ENCODE measurements around the gene ZDHHC7.

ZDHHC7 gene

DNA sequence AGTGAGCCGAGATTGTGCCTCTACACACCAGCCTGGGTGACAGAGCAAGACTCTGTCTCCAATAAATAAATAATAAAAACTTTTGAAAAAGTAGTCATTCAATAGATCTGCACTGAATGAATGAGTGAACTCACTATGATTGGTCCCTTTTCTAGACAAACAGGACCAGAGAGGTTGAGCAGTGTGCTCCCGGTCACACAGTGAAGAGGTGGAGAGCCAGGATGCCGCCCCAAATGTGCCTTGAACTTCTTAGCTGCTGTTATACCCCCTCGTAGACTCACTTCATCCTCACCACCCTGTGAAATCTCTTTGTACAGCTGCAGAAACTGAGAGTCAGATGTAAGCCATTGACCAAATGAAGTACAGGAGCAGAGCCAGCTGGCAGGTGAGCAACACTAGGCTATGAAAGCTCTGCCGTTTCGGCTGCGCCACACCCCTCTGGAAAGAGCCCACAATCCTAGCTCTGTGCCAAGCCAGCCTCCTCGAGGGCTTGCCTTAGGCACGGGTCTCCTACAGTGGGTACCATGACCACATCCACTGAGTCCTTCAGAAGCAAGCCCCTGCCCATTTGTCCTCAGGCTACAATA lies 8.4 kb upstream of the ZDHHC7 start:
- H3K27ac ChIP-seq (ENCODE audit: extremely low read depth, low read depth, low read length) = no peak overlapping the region
- CTCF ChIA-PET = interaction anchor here (1.2 to 1.3 kb wide), 2 partner anchors 49 to 95 kb away, joined by 3 read pairs; no protein-coding TSS in a partner anchor

DNA sequence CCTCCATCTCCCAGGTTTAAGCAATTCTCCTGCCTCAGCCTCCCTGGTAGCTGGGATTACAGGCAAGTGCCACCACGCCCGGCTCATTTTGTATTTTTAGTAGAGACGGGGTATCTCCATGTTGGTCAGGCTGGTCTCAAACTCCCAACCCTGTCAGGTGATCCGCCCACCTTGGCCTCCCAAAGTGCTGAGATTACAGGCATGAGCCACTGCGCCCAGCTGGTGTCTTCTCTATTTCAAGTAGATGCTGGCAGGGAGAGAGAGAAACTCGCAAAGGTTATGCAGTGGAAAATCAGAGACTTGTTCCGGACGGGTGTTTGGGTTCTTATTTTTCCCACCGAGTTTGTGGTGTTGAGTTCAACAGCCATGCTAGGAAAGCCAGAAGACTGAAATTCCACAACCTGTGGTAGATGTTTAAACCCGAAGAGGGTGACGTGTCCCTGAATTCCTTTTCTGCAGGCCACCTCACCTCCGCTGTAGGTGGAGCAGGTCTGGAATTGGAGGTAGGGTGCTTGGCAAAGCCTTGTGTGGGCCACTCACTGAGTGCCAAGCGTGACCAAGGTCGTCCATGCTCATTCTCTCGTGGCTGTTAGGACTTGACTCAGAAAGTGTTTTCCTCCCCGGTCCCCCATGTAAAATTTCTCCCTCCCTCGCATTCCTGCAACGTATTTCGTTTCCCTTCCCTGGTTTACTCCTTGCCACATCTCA lies 7.3 kb upstream of the ZDHHC7 start:
- Histone ChIP-seq H3K9me3 (ENCODE audit: control insufficient read depth, insufficient read depth, low read depth, low read length) (no peaks in the 10 kb centered on the region), H3K36me3 (ENCODE audit: control insufficient read depth in 2 of 2, insufficient read depth in 1 of 2, low read length in 2 of 2) (no peaks in the 10 kb centered on the region), H3K4me1 (ENCODE audit: control insufficient read depth, insufficient read depth, low read length) (no peaks in the 10 kb centered on the region), H3K4me3 (ENCODE audit: low read depth, low read length) (no peak overlapping the region), H3K27ac (ENCODE audit: extremely low read depth, low read depth, low read length) (no peak overlapping the region)
- CTCF ChIA-PET = no interaction called here
- TF ChIP-seq ZNF274 (IDR thresholded peaks at IDR 0.05; ENCODE audit: low read length) (no peak), ZNF274 (tag by site-specific recombination; IDR thresholded peaks at IDR 0.05; ENCODE audit: borderline replicate concordance) (no peak), ZFHX2 (tag by site-specific recombination; conservative IDR thresholded peaks at IDR 0.05) (0 out of 2 replicates have a peak, but pooled peaks have one; percentile 19)
- POLR2A ChIA-PET = no interaction called here

More for the DNA sequence above, 8.4 kb upstream of the ZDHHC7 start:
- Histone ChIP-seq H3K4me1 (ENCODE audit: control insufficient read depth, insufficient read depth, low read length) (no peaks in the 10 kb centered on the region), H3K9me3 (ENCODE audit: control insufficient read depth, insufficient read depth, low read depth, low read length) (no peaks in the 10 kb centered on the region), H3K4me3 (ENCODE audit: low read depth, low read length) (no peak overlapping the region), H3K36me3 (ENCODE audit: control insufficient read depth in 2 of 2, insufficient read depth in 1 of 2, low read length in 2 of 2) (no peaks in the 10 kb centered on the region)
- TF ChIP-seq, protein P1, sequence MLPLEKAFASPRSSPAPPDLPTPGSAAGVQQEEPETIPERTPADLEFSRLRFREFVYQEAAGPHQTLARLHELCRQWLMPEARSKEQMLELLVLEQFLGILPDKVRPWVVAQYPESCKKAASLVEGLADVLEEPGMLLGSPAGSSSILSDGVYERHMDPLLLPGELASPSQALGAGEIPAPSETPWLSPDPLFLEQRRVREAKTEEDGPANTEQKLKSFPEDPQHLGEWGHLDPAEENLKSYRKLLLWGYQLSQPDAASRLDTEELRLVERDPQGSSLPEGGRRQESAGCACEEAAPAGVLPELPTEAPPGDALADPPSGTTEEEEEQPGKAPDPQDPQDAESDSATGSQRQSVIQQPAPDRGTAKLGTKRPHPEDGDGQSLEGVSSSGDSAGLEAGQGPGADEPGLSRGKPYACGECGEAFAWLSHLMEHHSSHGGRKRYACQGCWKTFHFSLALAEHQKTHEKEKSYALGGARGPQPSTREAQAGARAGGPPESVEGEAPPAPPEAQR (tag by site-specific recombination; IDR thresholded peaks at IDR 0.05) = no peak
- TF ChIP-seq ZNF510 (tag by site-specific recombination; IDR thresholded peaks at IDR 0.05; ENCODE audit: insufficient replicate concordance) = no peak
- TF ChIP-seq, protein P2, sequence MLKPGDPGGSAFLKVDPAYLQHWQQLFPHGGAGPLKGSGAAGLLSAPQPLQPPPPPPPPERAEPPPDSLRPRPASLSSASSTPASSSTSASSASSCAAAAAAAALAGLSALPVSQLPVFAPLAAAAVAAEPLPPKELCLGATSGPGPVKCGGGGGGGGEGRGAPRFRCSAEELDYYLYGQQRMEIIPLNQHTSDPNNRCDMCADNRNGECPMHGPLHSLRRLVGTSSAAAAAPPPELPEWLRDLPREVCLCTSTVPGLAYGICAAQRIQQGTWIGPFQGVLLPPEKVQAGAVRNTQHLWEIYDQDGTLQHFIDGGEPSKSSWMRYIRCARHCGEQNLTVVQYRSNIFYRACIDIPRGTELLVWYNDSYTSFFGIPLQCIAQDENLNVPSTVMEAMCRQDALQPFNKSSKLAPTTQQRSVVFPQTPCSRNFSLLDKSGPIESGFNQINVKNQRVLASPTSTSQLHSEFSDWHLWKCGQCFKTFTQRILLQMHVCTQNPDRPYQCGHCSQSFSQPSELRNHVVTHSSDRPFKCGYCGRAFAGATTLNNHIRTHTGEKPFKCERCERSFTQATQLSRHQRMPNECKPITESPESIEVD (tag by site-specific recombination; IDR thresholded peaks at IDR 0.05) = no peak
- no peak for TF ChIP-seq ZNF48 (tag by site-specific recombination; IDR thresholded peaks at IDR 0.05)
- no peak for TF ChIP-seq SP7 (tag by site-specific recombination; IDR thresholded peaks at IDR 0.05)
- POLR2A ChIA-PET = no interaction called here

DNA sequence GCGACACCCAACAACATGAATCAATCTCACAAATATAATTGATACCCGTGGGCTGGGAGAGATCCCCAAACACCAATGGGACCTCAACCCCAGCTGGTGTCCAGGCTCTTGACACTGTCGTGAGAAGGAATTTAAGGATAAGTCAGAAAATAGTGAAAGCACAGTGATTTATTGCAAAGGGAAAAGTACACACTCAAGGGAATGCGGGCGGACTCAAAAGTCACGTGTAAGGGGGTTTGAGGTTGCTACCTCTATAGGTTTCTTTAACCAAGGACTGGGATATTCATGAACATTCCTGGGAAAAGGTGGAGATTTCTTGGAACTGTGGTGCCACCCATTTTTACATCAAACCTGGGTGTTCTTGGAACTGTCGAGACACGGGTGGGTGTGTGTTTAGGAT lies 6.3 kb upstream of the ZDHHC7 start:
- ChIA-PET CTCF (no interaction called here), POLR2A (no interaction called here)
- no peak overlapping the region for H3K27ac ChIP-seq (ENCODE audit: extremely low read depth, low read depth, low read length)
- no peak overlapping the region for H3K4me3 ChIP-seq (ENCODE audit: low read depth, low read length)
- TF ChIP-seq ZNF561 (tag by site-specific recombination; IDR thresholded peaks at IDR 0.05; ENCODE audit: borderline replicate concordance) (no peak), ZNF37A (tag by site-specific recombination; IDR thresholded peaks at IDR 0.05) (no peak), ZNF571 (tag by site-specific recombination; IDR thresholded peaks at IDR 0.05) (no peak), ZNF596 (tag by site-specific recombination; IDR thresholded peaks at IDR 0.05) (no peak), ZNF623 (tag by site-specific recombination; IDR thresholded peaks at IDR 0.05) (no peak), ZNF530 (tag by site-specific recombination; IDR thresholded peaks at IDR 0.05; ENCODE audit: low read depth) (no peak), ZNF146 (tag by site-specific recombination; IDR thresholded peaks at IDR 0.05) (no peak)
- no peaks in the 10 kb centered on the region for H3K9me3 ChIP-seq (ENCODE audit: control insufficient read depth, insufficient read depth, low read depth, low read length)
- no peaks in the 10 kb centered on the region for H3K36me3 ChIP-seq (ENCODE audit: control insufficient read depth in 2 of 2, insufficient read depth in 1 of 2, low read length in 2 of 2)
- H3K4me1 ChIP-seq (ENCODE audit: control insufficient read depth, insufficient read depth, low read length) = no peaks in the 10 kb centered on the region

DNA sequence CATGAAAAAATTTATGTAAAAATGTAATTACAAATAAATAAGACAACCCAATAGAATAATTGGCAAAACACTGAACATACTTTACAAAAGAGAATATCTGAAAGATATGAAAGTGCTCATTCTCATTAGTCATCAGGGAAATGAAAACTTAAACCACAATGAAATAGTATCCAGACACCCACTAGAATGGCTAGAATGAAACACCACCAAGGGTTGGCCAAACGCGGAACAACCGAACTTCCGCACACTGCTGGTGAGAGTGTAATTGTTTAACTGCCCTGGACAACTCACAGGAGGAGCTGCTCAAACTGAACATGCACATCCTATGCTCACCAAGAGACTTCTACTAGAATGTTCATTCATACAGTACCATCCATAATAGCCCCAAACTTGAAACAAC lies 5.8 kb upstream of the ZDHHC7 start:
- Histone ChIP-seq H3K4me1 (ENCODE audit: control insufficient read depth, insufficient read depth, low read length) (no peaks in the 10 kb centered on the region), H3K9me3 (ENCODE audit: control insufficient read depth, insufficient read depth, low read depth, low read length) (no peaks in the 10 kb centered on the region), H3K27ac (ENCODE audit: extremely low read depth, low read depth, low read length) (no peak overlapping the region), H3K36me3 (ENCODE audit: control insufficient read depth in 2 of 2, insufficient read depth in 1 of 2, low read length in 2 of 2) (no peaks in the 10 kb centered on the region), H3K4me3 (ENCODE audit: low read depth, low read length) (no peak overlapping the region)
- ChIA-PET POLR2A (no interaction called here), CTCF (interaction anchor here (0.5 kb wide), 1 partner anchor 686 kb away, joined by 3 read pairs; no protein-coding TSS in a partner anchor)
- TF ChIP-seq, protein P3, sequence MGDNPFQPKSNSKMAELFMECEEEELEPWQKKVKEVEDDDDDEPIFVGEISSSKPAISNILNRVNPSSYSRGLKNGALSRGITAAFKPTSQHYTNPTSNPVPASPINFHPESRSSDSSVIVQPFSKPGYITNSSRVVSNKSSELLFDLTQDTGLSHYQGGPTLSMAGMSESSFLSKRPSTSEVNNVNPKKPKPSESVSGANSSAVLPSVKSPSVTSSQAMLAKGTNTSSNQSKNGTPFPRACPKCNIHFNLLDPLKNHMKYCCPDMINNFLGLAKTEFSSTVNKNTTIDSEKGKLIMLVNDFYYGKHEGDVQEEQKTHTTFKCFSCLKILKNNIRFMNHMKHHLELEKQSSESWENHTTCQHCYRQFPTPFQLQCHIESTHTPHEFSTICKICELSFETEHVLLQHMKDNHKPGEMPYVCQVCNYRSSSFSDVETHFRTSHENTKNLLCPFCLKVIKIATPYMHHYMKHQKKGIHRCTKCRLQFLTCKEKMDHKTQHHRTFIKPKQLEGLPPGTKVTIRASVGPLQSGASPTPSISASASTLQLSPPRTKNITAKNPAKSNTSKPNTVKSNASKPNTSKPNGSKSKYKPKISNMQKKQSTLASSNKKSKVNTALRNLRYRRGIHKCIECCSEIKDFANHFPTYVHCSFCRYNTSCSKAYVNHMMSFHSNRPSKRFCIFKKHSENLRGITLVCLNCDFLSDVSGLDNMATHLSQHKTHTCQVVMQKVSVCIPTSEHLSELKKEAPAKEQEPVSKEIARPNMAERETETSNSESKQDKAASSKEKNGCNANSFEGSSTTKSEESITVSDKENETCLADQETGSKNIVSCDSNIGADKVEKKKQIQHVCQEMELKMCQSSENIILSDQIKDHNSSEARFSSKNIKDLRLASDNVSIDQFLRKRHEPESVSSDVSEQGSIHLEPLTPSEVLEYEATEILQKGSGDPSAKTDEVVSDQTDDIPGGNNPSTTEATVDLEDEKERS (tag by site-specific recombination; IDR thresholded peaks at IDR 0.05) = no peak
- TF ChIP-seq SP3 (tag by site-specific recombination; IDR thresholded peaks at IDR 0.05) = no peak
- no peak for TF ChIP-seq ZNF777 (tag by site-specific recombination; IDR thresholded peaks at IDR 0.05; ENCODE audit: borderline replicate concordance)
- TF ChIP-seq ZNF776 (tag by site-specific recombination; IDR thresholded peaks at IDR 0.05; ENCODE audit: borderline replicate concordance) = no peak
- TF ChIP-seq MEIS1 (CRISPR knock-in tag; IDR thresholded peaks at IDR 0.05; ENCODE audit: borderline replicate concordance) = no peak
- no peak for TF ChIP-seq ZNF16 (tag by site-specific recombination; IDR thresholded peaks at IDR 0.05; ENCODE audit: low read depth)
- no peak for TF ChIP-seq ZNF433 (tag by site-specific recombination; IDR thresholded peaks at IDR 0.05; ENCODE audit: low read depth)

All from HEK293 (cell line).